ENCODE measurements around the gene CCL1. TPM values are rescaled to one million over a fixed set of nuclear protein-coding genes. Genes with fewer than 3 reads are reported as not detected.

Gene CCL1
- polyA plus RNA-seq, 3 donors, result not detected

GRCh38 chr17:34370376-34370996 is 7.5 kb upstream of the CCL1 start:
- no peaks in the 10 kb centered on the region for H3K36me3 ChIP-seq (replicated peaks in 1 of 2; ENCODE audit: control insufficient read depth in 1 of 2, insufficient read depth in 2 of 2, low read length in 2 of 2)
- peak overlapping the region in 1 of 3 experiments; percentile 58 for H3K4me3 ChIP-seq (replicated peaks in 1 of 3; ENCODE audit: low read depth in 2 of 3, low read length in 3 of 3)
- H3K9me3 ChIP-seq (replicated peaks in 1 of 2; ENCODE audit: control insufficient read depth in 1 of 2, insufficient read depth in 1 of 2, low read length in 2 of 2), result no peaks in the 10 kb centered on the region
- H3K9ac ChIP-seq (ENCODE audit: insufficient read depth, low read length, poor library complexity, severe bottlenecking), result no peak overlapping the region
- H3K27me3 ChIP-seq (ENCODE audit: control insufficient read depth in 2 of 2, insufficient read depth in 2 of 2, low read length in 2 of 2), result no peaks in the 10 kb centered on the region
- H3K27ac ChIP-seq (ENCODE audit: low read depth in 1 of 2, low read length in 2 of 2), result peak overlapping the region; percentile 81 to 85
- H2AFZ ChIP-seq (ENCODE audit: insufficient read depth, low read depth, low read length, poor library complexity, severe bottlenecking), result no peak overlapping the region
- H3K4me2 ChIP-seq (replicated peaks; ENCODE audit: extremely low read depth, low read length, poor library complexity, severe bottlenecking), result peak overlapping the region; percentile 1
- peaks cover 9% of the 10 kb centered on the region for H3K4me1 Mint-ChIP-seq
- peaks cover 76 to 82% of the 10 kb centered on the region in 2 donors for H3K4me1 ChIP-seq (ENCODE audit: control insufficient read depth in 1 of 2, insufficient read depth in 2 of 2, low read length in 2 of 2)
- peak in 2 of 3 donors; percentile 26 to 76 for DNase-seq
- H3K27ac Mint-ChIP-seq, result peak overlapping the region in 4 of 7 donors; percentile 89 to 94 (median 92)
- H3K4me3 Mint-ChIP-seq, result peak overlapping the region in 1 of 2 donors; percentile 35
- no peaks in the 10 kb centered on the region for H3K79me2 ChIP-seq (ENCODE audit: insufficient read depth, low read length)
- H4K20me1 ChIP-seq (ENCODE audit: insufficient read depth, low read length), result no peaks in the 10 kb centered on the region
- no peaks in the 10 kb centered on the region for H3K9me3 Mint-ChIP-seq
- peaks cover 0 to under 1% (median 0%) of the 10 kb centered on the region in 3 donors for H3K27me3 Mint-ChIP-seq (ENCODE audit: low read depth in 3 of 3)
- intact Hi-C loops (cut with micrococcal nuclease), result no loop called here
- TF ChIP-seq CTCF (IDR thresholded peaks at IDR 0.05), result no peak
- H3K36me3 Mint-ChIP-seq, result peaks cover 0 to 2% of the 10 kb centered on the region in 2 donors
- WGBS (ENCODE audit: insufficient coverage), result 89% methylated on average over 5 of the region's 5 CpGs

GRCh38 chr17:34369571-34369970 is 6.5 kb upstream of the CCL1 start:
- no peak for DNase-seq
- H3K36me3 ChIP-seq (replicated peaks in 1 of 2; ENCODE audit: control insufficient read depth in 1 of 2, insufficient read depth in 2 of 2, low read length in 2 of 2), result no peaks in the 10 kb centered on the region
- H3K27ac ChIP-seq (ENCODE audit: low read depth in 1 of 2, low read length in 2 of 2), result peak overlapping the region; percentile 81 to 85
- no peaks in the 10 kb centered on the region for H3K27me3 ChIP-seq (ENCODE audit: control insufficient read depth in 2 of 2, insufficient read depth in 2 of 2, low read length in 2 of 2)
- no peak overlapping the region for H3K4me3 Mint-ChIP-seq
- H3K79me2 ChIP-seq (ENCODE audit: insufficient read depth, low read length), result no peaks in the 10 kb centered on the region
- H3K4me2 ChIP-seq (replicated peaks; ENCODE audit: extremely low read depth, low read length, poor library complexity, severe bottlenecking), result peak overlapping the region; percentile 66
- H3K4me1 Mint-ChIP-seq, result peaks cover 5% of the 10 kb centered on the region
- no peak overlapping the region for H3K27ac Mint-ChIP-seq
- no peaks in the 10 kb centered on the region for H4K20me1 ChIP-seq (ENCODE audit: insufficient read depth, low read length)
- peak overlapping the region in 1 of 3 experiments; percentile 58 for H3K4me3 ChIP-seq (replicated peaks in 1 of 3; ENCODE audit: low read depth in 2 of 3, low read length in 3 of 3)
- H3K9me3 Mint-ChIP-seq, result no peaks in the 10 kb centered on the region
- H3K9me3 ChIP-seq (replicated peaks in 1 of 2; ENCODE audit: control insufficient read depth in 1 of 2, insufficient read depth in 1 of 2, low read length in 2 of 2), result no peaks in the 10 kb centered on the region
- peak overlapping the region; percentile 45 for H2AFZ ChIP-seq (ENCODE audit: insufficient read depth, low read depth, low read length, poor library complexity, severe bottlenecking)
- intact Hi-C loops (cut with micrococcal nuclease), result loop anchor here in 1 of 2 donors (5.0 to 10.0 kb wide), 2 partner anchors 65 to 122 kb away; no protein-coding TSS in a partner anchor
- WGBS (ENCODE audit: insufficient coverage), result 93% methylated on average over 2 of the region's 3 CpGs
- H3K27me3 Mint-ChIP-seq (ENCODE audit: low read depth in 3 of 3), result no peaks in the 10 kb centered on the region
- H3K9ac ChIP-seq (ENCODE audit: insufficient read depth, low read length, poor library complexity, severe bottlenecking), result no peak overlapping the region
- peaks cover 0 to 2% of the 10 kb centered on the region in 2 donors for H3K36me3 Mint-ChIP-seq
- H3K4me1 ChIP-seq (ENCODE audit: control insufficient read depth in 1 of 2, insufficient read depth in 2 of 2, low read length in 2 of 2), result peaks cover 77 to 81% of the 10 kb centered on the region in 2 donors
- no peak for TF ChIP-seq CTCF (IDR thresholded peaks at IDR 0.05)

Data from CD14-positive monocyte (primary cell).